ENCODE results near the gene SARS2. TPM values are rescaled to one million over a fixed set of nuclear protein-coding genes. Genes with fewer than 3 reads are reported as not detected.

SARS2 gene
- total RNA-seq, result 10 to 100 TPM; 17.0 to 20.2 TPM
- 10 to 100 TPM in 1 of 2 donors, 1 to 10 TPM in 1; 9.6 to 14.0 TPM for polyA plus RNA-seq

- peak; percentile 92 to 99 (median 97) for DNase-seq
- H3K27ac ChIP-seq (ENCODE audit: low read depth, low read length), result peak within 1 kb of the TSS; percentile 93
- peaks cover 0 to 6% (median 2%) of the 10 kb centered on the region in 8 donors for H3K9me3 Mint-ChIP-seq
- intact Hi-C loops (cut with micrococcal nuclease), result loop anchor here (1.0 to 5.0 kb wide), 10 partner anchors 31 to 1023 kb away; partner anchors contain the start of genes FAM98C, NFKBIB, SIPA1L3 and SIRT2
- H3K4me1 ChIP-seq (ENCODE audit: insufficient read depth, low read length), result peaks cover 40% of the 10 kb centered on the region
- H3K27ac Mint-ChIP-seq, result peak within 1 kb of the TSS; percentile 98 to 100 (median 100)
- H3K27me3 ChIP-seq (ENCODE audit: insufficient read depth, low read length), result no peaks in the 10 kb centered on the region
- H3K4me3 Mint-ChIP-seq, result peak within 1 kb of the TSS; percentile 94 to 99 (median 98)
- peak within 1 kb of the TSS; percentile 85 to 87 for H3K4me3 ChIP-seq (ENCODE audit: low read length in 2 of 2)
- H3K36me3 ChIP-seq (ENCODE audit: insufficient read depth, low read length), result peaks cover 19% of the 10 kb centered on the region
- ChIA-PET POLR2A (ENCODE audit: partially characterized antibody) (interaction anchor here (0.7 to 3.0 kb wide), 22 partner anchors 30 to 594 kb away, joined by 3 to 28 read pairs (median 8); partner anchors contain the start of genes CAPN12, ECH1, EIF3K and FAM98C), CTCF (ENCODE audit: partially characterized antibody) (interaction anchor here (0.7 to 4.3 kb wide), 46 partner anchors 10 to 556 kb away, joined by 3 to 47 read pairs (median 6); partner anchors contain the start of genes ACTN4, ECH1, EIF3K and FAM98C)
- H3K27me3 Mint-ChIP-seq, result no peaks in the 10 kb centered on the region
- peaks cover 21 to 24% of the 10 kb centered on the region in 2 donors for H3K36me3 Mint-ChIP-seq
- no peaks in the 10 kb centered on the region for H3K9me3 ChIP-seq (ENCODE audit: control insufficient read depth in 1 of 2, low read length in 2 of 2)
- H3K4me1 Mint-ChIP-seq, result peaks cover 13 to 57% (median 32%) of the 10 kb centered on the region in 4 donors
These were observed at the start of gene SARS2 for GRCh38 chr19:38929929-38930775. Gene SARS2, minus strand, starts transcription at chr19:38930763. Its CDS starts 27 bp downstream, at chr19:38930736.

- no peaks in the 10 kb centered on the region for H3K27me3 ChIP-seq (ENCODE audit: insufficient read depth, low read length)
- DNase-seq, result no peak
- Mint-ChIP-seq H3K27me3 (peaks cover 14 to 20% of the 10 kb centered on the region in 2 donors), H3K27ac (no peak overlapping the region), H3K9me3 (peaks cover 0 to 6% (median 1%) of the 10 kb centered on the region in 8 donors), H3K4me1 (peaks cover 0 to 14% (median 6%) of the 10 kb centered on the region in 4 donors), H3K36me3 (peaks cover 0 to 1% of the 10 kb centered on the region in 2 donors), H3K4me3 (no peak overlapping the region)
- ChIA-PET POLR2A (ENCODE audit: partially characterized antibody) (no interaction called here), CTCF (ENCODE audit: partially characterized antibody) (no interaction called here)
- no peak overlapping the region for H3K27ac ChIP-seq (ENCODE audit: low read depth, low read length)
- intact Hi-C loops (cut with micrococcal nuclease), result no loop called here
- H3K4me3 ChIP-seq (ENCODE audit: low read length in 2 of 2), result no peak overlapping the region
- H3K9me3 ChIP-seq (ENCODE audit: control insufficient read depth in 1 of 2, low read length in 2 of 2), result no peaks in the 10 kb centered on the region
- no peaks in the 10 kb centered on the region for H3K4me1 ChIP-seq (ENCODE audit: insufficient read depth, low read length)
- no peaks in the 10 kb centered on the region for H3K36me3 ChIP-seq (ENCODE audit: insufficient read depth, low read length)
These were observed 49.2 kb upstream of the SARS2 start for GRCh38 chr19:38979812-38980211.

GRCh38 chr19:38978326-38978689 is 47.7 kb upstream of the SARS2 start:
- H3K4me3 Mint-ChIP-seq, result no peak overlapping the region
- no peak overlapping the region for H3K27ac ChIP-seq (ENCODE audit: low read depth, low read length)
- H3K27ac Mint-ChIP-seq, result no peak overlapping the region
- CTCF ChIA-PET (ENCODE audit: partially characterized antibody), result no interaction called here
- peaks cover 0 to 19% (median 11%) of the 10 kb centered on the region in 4 donors for H3K4me1 Mint-ChIP-seq
- H3K9me3 ChIP-seq (ENCODE audit: control insufficient read depth in 1 of 2, low read length in 2 of 2), result no peaks in the 10 kb centered on the region
- H3K36me3 ChIP-seq (ENCODE audit: insufficient read depth, low read length), result no peaks in the 10 kb centered on the region
- no peak overlapping the region for H3K4me3 ChIP-seq (ENCODE audit: low read length in 2 of 2)
- intact Hi-C loops (cut with micrococcal nuclease), result no loop called here
- no peaks in the 10 kb centered on the region for H3K4me1 ChIP-seq (ENCODE audit: insufficient read depth, low read length)
- peaks cover 0 to 1% of the 10 kb centered on the region in 2 donors for H3K36me3 Mint-ChIP-seq
- H3K27me3 ChIP-seq (ENCODE audit: insufficient read depth, low read length), result no peaks in the 10 kb centered on the region
- H3K27me3 Mint-ChIP-seq, result peaks cover 17 to 24% of the 10 kb centered on the region in 2 donors
- POLR2A ChIA-PET (ENCODE audit: partially characterized antibody), result no interaction called here
- DNase-seq, result no peak
- H3K9me3 Mint-ChIP-seq, result peaks cover 0 to 6% (median 1%) of the 10 kb centered on the region in 8 donors

GRCh38 chr19:38977445-38978325 is 47.1 kb upstream of the SARS2 start:
- intact Hi-C loops (cut with micrococcal nuclease), result no loop called here
- Histone ChIP-seq H3K4me1 (ENCODE audit: insufficient read depth, low read length) (no peaks in the 10 kb centered on the region), H3K4me3 (ENCODE audit: low read length in 2 of 2) (no peak overlapping the region), H3K27ac (ENCODE audit: low read depth, low read length) (no peak overlapping the region), H3K27me3 (ENCODE audit: insufficient read depth, low read length) (no peaks in the 10 kb centered on the region), H3K9me3 (ENCODE audit: control insufficient read depth in 1 of 2, low read length in 2 of 2) (no peaks in the 10 kb centered on the region), H3K36me3 (ENCODE audit: insufficient read depth, low read length) (no peaks in the 10 kb centered on the region)
- H3K27me3 Mint-ChIP-seq, result peaks cover 17 to 24% of the 10 kb centered on the region in 2 donors
- no peak for DNase-seq
- H3K36me3 Mint-ChIP-seq, result peaks cover 0 to 1% of the 10 kb centered on the region in 2 donors
- no peak overlapping the region for H3K27ac Mint-ChIP-seq
- H3K9me3 Mint-ChIP-seq, result peaks cover 0 to 6% (median 1%) of the 10 kb centered on the region in 8 donors
- peaks cover 0 to 19% (median 11%) of the 10 kb centered on the region in 4 donors for H3K4me1 Mint-ChIP-seq
- ChIA-PET CTCF (ENCODE audit: partially characterized antibody) (interaction anchor here (1.4 kb wide), 1 partner anchor 16 kb away, joined by 3 read pairs; no protein-coding TSS in a partner anchor), POLR2A (ENCODE audit: partially characterized antibody) (interaction anchor here (0.9 kb wide), 1 partner anchor 17 kb away, joined by 3 read pairs; no protein-coding TSS in a partner anchor)
- no peak overlapping the region for H3K4me3 Mint-ChIP-seq

GRCh38 chr19:38975861-38976271 is 45.3 kb upstream of the SARS2 start:
- H3K4me1 Mint-ChIP-seq, result peaks cover 0 to 19% (median 11%) of the 10 kb centered on the region in 4 donors
- no peak overlapping the region for H3K4me3 ChIP-seq (ENCODE audit: low read length in 2 of 2)
- peak overlapping the region in 5 of 8 donors; percentile 60 to 76 (median 73) for H3K4me3 Mint-ChIP-seq
- H3K36me3 Mint-ChIP-seq, result peaks cover 0 to 1% of the 10 kb centered on the region in 2 donors
- intact Hi-C loops (cut with micrococcal nuclease), result no loop called here
- no peak overlapping the region for H3K27ac ChIP-seq (ENCODE audit: low read depth, low read length)
- H3K4me1 ChIP-seq (ENCODE audit: insufficient read depth, low read length), result no peaks in the 10 kb centered on the region
- no peak for DNase-seq
- no peaks in the 10 kb centered on the region for H3K27me3 ChIP-seq (ENCODE audit: insufficient read depth, low read length)
- peaks cover 17 to 25% of the 10 kb centered on the region in 2 donors for H3K27me3 Mint-ChIP-seq
- POLR2A ChIA-PET (ENCODE audit: partially characterized antibody), result no interaction called here
- CTCF ChIA-PET (ENCODE audit: partially characterized antibody), result no interaction called here
- no peak overlapping the region for H3K27ac Mint-ChIP-seq
- peaks cover 0 to 6% (median 1%) of the 10 kb centered on the region in 8 donors for H3K9me3 Mint-ChIP-seq
- no peaks in the 10 kb centered on the region for H3K9me3 ChIP-seq (ENCODE audit: control insufficient read depth in 1 of 2, low read length in 2 of 2)
- no peaks in the 10 kb centered on the region for H3K36me3 ChIP-seq (ENCODE audit: insufficient read depth, low read length)

- intact Hi-C loops (cut with micrococcal nuclease), result no loop called here
- Histone ChIP-seq H3K4me1 (ENCODE audit: insufficient read depth, low read length) (no peaks in the 10 kb centered on the region), H3K4me3 (ENCODE audit: low read length in 2 of 2) (no peak within 1 kb of the TSS), H3K27ac (ENCODE audit: low read depth, low read length) (no peak within 1 kb of the TSS), H3K36me3 (ENCODE audit: insufficient read depth, low read length) (no peaks in the 10 kb centered on the region), H3K27me3 (ENCODE audit: insufficient read depth, low read length) (no peaks in the 10 kb centered on the region), H3K9me3 (ENCODE audit: control insufficient read depth in 1 of 2, low read length in 2 of 2) (no peaks in the 10 kb centered on the region)
- DNase-seq, result no peak
- Mint-ChIP-seq H3K27me3 (peaks cover 17 to 25% of the 10 kb centered on the region in 2 donors), H3K4me3 (peak within 1 kb of the TSS; percentile 27 to 76 (median 61)), H3K27ac (peak within 1 kb of the TSS in 1 of 7 donors; percentile 19), H3K9me3 (peaks cover 0 to 2% (median under 1%) of the 10 kb centered on the region in 8 donors), H3K4me1 (peaks cover 0 to 19% (median 11%) of the 10 kb centered on the region in 4 donors), H3K36me3 (no peaks in the 10 kb centered on the region)
- CTCF ChIA-PET (ENCODE audit: partially characterized antibody), result no interaction called here
- POLR2A ChIA-PET (ENCODE audit: partially characterized antibody), result no interaction called here
These were observed 44.8 kb upstream of the SARS2 start, which contains the start of gene FBXO17 for GRCh38 chr19:38975214-38975860. Gene FBXO17, minus strand, starts transcription at chr19:38975742. Its CDS starts 25,423 bp downstream, at chr19:38950319.

Measured in CD4-positive, alpha-beta memory T cell (primary cell).